H1 (cell line): ENCODE measurements around the gene PPP3R2.

Experiments used
- BRCA1 ChIP-seq: IDR thresholded peaks from 2 replicates; pipeline ENCODE4 v1.6.1; 2012; ENCODE audit warnings: low read depth, low read length, improper control_type of control experiment
- EZH2 ChIP-seq: fragments of 200-600 bp; sonication (generic); IDR thresholded peaks from 2 replicates; pipeline ENCODE4 v1.7.1; 2012; ENCODE audit warnings: low read depth, mild to moderate bottlenecking, moderate library complexity, low read length, inconsistent platforms; ENCODE audit not compliant: severe bottlenecking
- GABPA ChIP-seq: IDR thresholded peaks from 2 replicates; pipeline ENCODE4 v1.6.1; 2011; ENCODE audit warnings: mild to moderate bottlenecking, low read length, moderate library complexity, borderline replicate concordance; ENCODE audit not compliant: insufficient read depth
- POLR2A ChIP-seq, 2 experiments: IDR thresholded peaks; 1 replicate in 1 of 2; 2 replicates in 1 of 2; pipeline ENCODE4 v1.6.1; 2011; ENCODE audit warnings: low read depth in 2 of 2, low read length in 2 of 2, mild to moderate bottlenecking in 2 of 2; ENCODE audit errors: control extremely low read depth in 1 of 2
- POLR2AphosphoS5 ChIP-seq: IDR thresholded peaks from 2 replicates; pipeline ENCODE4 v1.6.1; 2011; ENCODE audit warnings: low read depth, low read length
- RAD21 ChIP-seq, 2 experiments: IDR thresholded peaks in 1 of 2; conservative IDR thresholded peaks in 1 of 2; 2 replicates each; pipeline ENCODE4 v1.6.1; 2011; ENCODE audit warnings: low read depth in 2 of 2, low read length in 2 of 2, improper control_type of control experiment in 1 of 2, inconsistent platforms in 1 of 2, mild to moderate bottlenecking in 1 of 2, moderate library complexity in 1 of 2
- RFX5 ChIP-seq: IDR thresholded peaks from 2 replicates; pipeline ENCODE4 v1.6.1; 2011; ENCODE audit warnings: low read depth, low read length, improper control_type of control experiment, borderline replicate concordance
- RXRA ChIP-seq: IDR thresholded peaks from 2 replicates; pipeline ENCODE4 v1.6.1; 2011; ENCODE audit warnings: low read depth, mild to moderate bottlenecking, low read length, moderate library complexity; ENCODE audit not compliant: insufficient read depth
- TAF7 ChIP-seq: optimal IDR thresholded peaks from 2 replicates; pipeline ENCODE3; 2011; ENCODE audit warnings: low read depth, mild to moderate bottlenecking, inconsistent platforms, low read length, moderate library complexity, borderline replicate concordance
- TCF12 ChIP-seq: IDR thresholded peaks from 2 replicates; pipeline ENCODE4 v1.6.1; 2011; ENCODE audit warnings: low read depth, mild to moderate bottlenecking, low read length
- YY1 ChIP-seq: IDR thresholded peaks from 2 replicates; pipeline ENCODE4 v1.6.1; 2011; ENCODE audit warnings: low read depth, mild to moderate bottlenecking, low read length
- TF ChIP-seq, protein P1 (sequence below), 3 experiments: IDR thresholded peaks; 1 replicate in 2 of 3; 2 replicates in 1 of 3; pipeline versions ENCODE4 v1.5.1 to v1.6.1; 2011; ENCODE audit warnings: low read length in 3 of 3, mild to moderate bottlenecking in 3 of 3, inconsistent platforms in 2 of 3, low read depth in 1 of 3, moderate library complexity in 1 of 3; ENCODE audit not compliant: insufficient read depth in 1 of 3; ENCODE audit errors: control extremely low read depth in 1 of 3
- TF ChIP-seq, protein P2 (sequence below): IDR thresholded peaks from 2 replicates; pipeline ENCODE4 v1.6.1; 2011; ENCODE audit warnings: low read length, improper control_type of control experiment

DNA sequence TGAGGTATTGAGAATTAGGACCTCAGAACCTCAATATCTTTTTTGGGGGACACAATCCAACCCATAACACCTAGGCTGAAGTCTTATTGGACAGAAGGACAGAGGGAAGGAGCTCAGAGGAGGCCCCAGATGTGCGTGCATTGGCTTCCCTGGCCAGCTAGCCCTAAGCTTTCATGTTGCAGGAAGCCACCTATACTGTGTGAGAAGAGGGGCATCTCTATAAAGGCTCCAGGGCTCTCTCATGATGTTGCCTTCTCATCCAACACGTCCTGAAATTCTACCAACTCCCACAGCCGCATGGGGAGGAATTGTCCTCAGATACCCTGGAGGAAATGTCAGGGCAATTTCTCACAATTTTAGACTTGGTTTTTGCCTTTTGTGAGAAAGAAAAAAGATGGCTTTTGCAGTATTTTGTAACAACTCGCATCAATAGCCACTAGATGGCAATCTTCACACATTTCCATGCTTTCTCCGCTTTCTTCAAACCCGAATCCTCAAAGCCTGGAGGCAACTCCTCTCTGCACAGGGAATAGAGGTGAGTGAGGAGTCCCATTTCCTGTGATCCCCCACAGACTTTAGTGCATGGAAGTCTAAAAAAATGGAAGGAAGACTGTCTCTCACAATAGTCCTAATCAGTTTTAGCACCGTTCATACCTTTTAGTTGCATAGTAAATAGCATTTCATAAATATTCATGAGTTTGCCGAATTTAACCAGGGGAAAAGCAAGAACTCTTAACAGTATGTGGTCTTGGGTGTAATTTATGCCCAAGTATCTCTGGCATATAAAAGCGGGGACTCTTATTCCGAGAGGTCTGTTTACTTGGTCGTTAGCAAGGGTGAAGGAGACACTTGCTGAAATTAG lies 7.4 kb upstream of the PPP3R2 start:
- no peak for TF ChIP-seq POLR2A (IDR thresholded peaks at IDR 0.05; ENCODE audit: control extremely low read depth in 1 of 2, low read depth in 2 of 2, low read length in 2 of 2)
- TF ChIP-seq, protein P1, sequence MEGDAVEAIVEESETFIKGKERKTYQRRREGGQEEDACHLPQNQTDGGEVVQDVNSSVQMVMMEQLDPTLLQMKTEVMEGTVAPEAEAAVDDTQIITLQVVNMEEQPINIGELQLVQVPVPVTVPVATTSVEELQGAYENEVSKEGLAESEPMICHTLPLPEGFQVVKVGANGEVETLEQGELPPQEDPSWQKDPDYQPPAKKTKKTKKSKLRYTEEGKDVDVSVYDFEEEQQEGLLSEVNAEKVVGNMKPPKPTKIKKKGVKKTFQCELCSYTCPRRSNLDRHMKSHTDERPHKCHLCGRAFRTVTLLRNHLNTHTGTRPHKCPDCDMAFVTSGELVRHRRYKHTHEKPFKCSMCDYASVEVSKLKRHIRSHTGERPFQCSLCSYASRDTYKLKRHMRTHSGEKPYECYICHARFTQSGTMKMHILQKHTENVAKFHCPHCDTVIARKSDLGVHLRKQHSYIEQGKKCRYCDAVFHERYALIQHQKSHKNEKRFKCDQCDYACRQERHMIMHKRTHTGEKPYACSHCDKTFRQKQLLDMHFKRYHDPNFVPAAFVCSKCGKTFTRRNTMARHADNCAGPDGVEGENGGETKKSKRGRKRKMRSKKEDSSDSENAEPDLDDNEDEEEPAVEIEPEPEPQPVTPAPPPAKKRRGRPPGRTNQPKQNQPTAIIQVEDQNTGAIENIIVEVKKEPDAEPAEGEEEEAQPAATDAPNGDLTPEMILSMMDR (IDR thresholded peaks at IDR 0.05; ENCODE audit: control extremely low read depth in 1 of 3, insufficient read depth in 1 of 3, low read depth in 1 of 3, low read length in 3 of 3): peak in 2 of 3 experiments; percentile 71 to 76; a peak in 3 of 4 replicates
- no peak for TF ChIP-seq RFX5
- no peak for TF ChIP-seq TCF12
- TF ChIP-seq BRCA1: no peak
- peak; percentile 53; the same call in 1 of the 2 replicates for TF ChIP-seq YY1
- no peak for TF ChIP-seq POLR2AphosphoS5
- TF ChIP-seq EZH2: no peak
- TF ChIP-seq RAD21 (IDR thresholded peaks at IDR 0.05 in 1 of 2, conservative IDR thresholded peaks at IDR 0.05 in 1 of 2; ENCODE audit: low read depth in 2 of 2, low read length in 2 of 2): peak; percentile 86 to 87
- no peak for TF ChIP-seq TAF7
- no peak for TF ChIP-seq GABPA
- no peak for TF ChIP-seq RXRA
- TF ChIP-seq, protein P2, sequence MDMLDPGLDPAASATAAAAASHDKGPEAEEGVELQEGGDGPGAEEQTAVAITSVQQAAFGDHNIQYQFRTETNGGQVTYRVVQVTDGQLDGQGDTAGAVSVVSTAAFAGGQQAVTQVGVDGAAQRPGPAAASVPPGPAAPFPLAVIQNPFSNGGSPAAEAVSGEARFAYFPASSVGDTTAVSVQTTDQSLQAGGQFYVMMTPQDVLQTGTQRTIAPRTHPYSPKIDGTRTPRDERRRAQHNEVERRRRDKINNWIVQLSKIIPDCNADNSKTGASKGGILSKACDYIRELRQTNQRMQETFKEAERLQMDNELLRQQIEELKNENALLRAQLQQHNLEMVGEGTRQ: no peak
